Mesenchymal stem cell (in vitro differentiated cells and primary cell): ENCODE data around the gene LRRD1.
"Not testable (repeated sequence)": the region's sequence is repeated elsewhere in the genome, so short reads cannot be mapped to it uniquely, and the experiment has no call there.

Experiments
- DNase-seq: peaks from one replicate; pipeline ENCODE4 v3.0.0-alpha.2; 2013
- H2AFZ ChIP-seq: one replicate; pipeline ENCODE4 v1.6.1; 2013; ENCODE audit warnings: low read depth, mild to moderate bottlenecking, control low read depth, inconsistent platforms, low read length, moderate library complexity
- H2AK5ac ChIP-seq: 2 replicates; pipeline ENCODE4 v1.6.1; 2013; ENCODE audit warnings: low read length, moderate library complexity, mild to moderate bottlenecking, inconsistent platforms; ENCODE audit not compliant: severe bottlenecking
- H2BK120ac ChIP-seq: one replicate; pipeline ENCODE4 v1.6.1; 2013; ENCODE audit warnings: low read depth, mild to moderate bottlenecking, inconsistent platforms, low read length, moderate library complexity
- H2BK12ac ChIP-seq, 2 experiments: one replicate each; pipeline ENCODE4 v1.6.1; 2013; ENCODE audit warnings: inconsistent platforms in 2 of 2, low read length in 2 of 2, mild to moderate bottlenecking in 2 of 2, moderate library complexity in 2 of 2, control low read depth in 1 of 2
- H2BK15ac ChIP-seq: one replicate; pipeline ENCODE4 v1.6.1; 2013; ENCODE audit warnings: mild to moderate bottlenecking, low read depth, inconsistent platforms; ENCODE audit not compliant: poor library complexity, severe bottlenecking
- H2BK5ac ChIP-seq: 2 replicates; pipeline ENCODE4 v1.6.1; 2013; ENCODE audit warnings: low read depth, mild to moderate bottlenecking, low read length, control low read depth, inconsistent platforms; ENCODE audit not compliant: poor library complexity, severe bottlenecking
- H3K14ac ChIP-seq, 2 experiments: one replicate each; pipeline ENCODE4 v1.6.1; 2013; ENCODE audit warnings: inconsistent platforms in 2 of 2, low read length in 2 of 2, control low read depth in 1 of 2, mild to moderate bottlenecking in 1 of 2, moderate library complexity in 1 of 2
- H3K18ac ChIP-seq, 2 experiments: one replicate each; pipeline ENCODE4 v1.6.1; 2013; ENCODE audit warnings: inconsistent platforms in 2 of 2, low read length in 2 of 2, control low read depth in 1 of 2, low read depth in 1 of 2, mild to moderate bottlenecking in 1 of 2
- H3K23ac ChIP-seq, 2 experiments: one replicate each; pipeline ENCODE4 v1.6.1; 2013; ENCODE audit warnings: inconsistent platforms in 2 of 2, low read length in 2 of 2, mild to moderate bottlenecking in 2 of 2, moderate library complexity in 2 of 2, control low read depth in 1 of 2
- H3K27ac ChIP-seq: 2 replicates; pipeline ENCODE4 v1.5.1; 2013; ENCODE audit warnings: mild to moderate bottlenecking, moderate library complexity, low read length, control low read depth, inconsistent platforms; ENCODE audit not compliant: poor library complexity, severe bottlenecking
- H3K27me3 ChIP-seq, 2 experiments: 2 replicates each; pipeline versions ENCODE4 v1.6.1 to v1.7.0; 2013; ENCODE audit warnings: low read length in 2 of 2, mild to moderate bottlenecking in 2 of 2, moderate library complexity in 2 of 2, control low read depth in 1 of 2, inconsistent platforms in 1 of 2; ENCODE audit not compliant: control insufficient read depth in 1 of 2, insufficient read depth in 1 of 2
- H3K36me3 ChIP-seq, 2 experiments: 2 replicates each; pipeline versions ENCODE4 v1.6.1 to v1.7.0; 2013; ENCODE audit warnings: low read length in 2 of 2, control low read depth in 1 of 2, inconsistent platforms in 1 of 2, low read depth in 1 of 2, mild to moderate bottlenecking in 1 of 2; ENCODE audit not compliant: insufficient read depth in 2 of 2, control insufficient read depth in 1 of 2
- H3K4ac ChIP-seq, 2 experiments: one replicate each; pipeline ENCODE4 v1.6.1; 2013; ENCODE audit warnings: inconsistent platforms in 2 of 2, low read length in 2 of 2, mild to moderate bottlenecking in 2 of 2, moderate library complexity in 2 of 2, control low read depth in 1 of 2, low read depth in 1 of 2
- H3K4me1 ChIP-seq: 2 replicates; pipeline ENCODE4 v1.6.1; 2013; ENCODE audit warnings: low read depth, low read length, control low read depth; ENCODE audit not compliant: control insufficient read depth, insufficient read depth
- H3K4me2 ChIP-seq: 2 replicates; pipeline ENCODE4 v1.6.1; 2013; ENCODE audit warnings: low read length, mild to moderate bottlenecking, inconsistent platforms; ENCODE audit not compliant: poor library complexity, severe bottlenecking
- H3K4me3 ChIP-seq, 2 experiments: 2 replicates each; pipeline versions ENCODE4 v1.5.1 to v1.7.0; 2013; ENCODE audit warnings: low read length in 2 of 2, mild to moderate bottlenecking in 2 of 2, control low read depth in 1 of 2, low read depth in 1 of 2; ENCODE audit not compliant: insufficient read depth in 1 of 2
- H3K79me1 ChIP-seq: replicated peaks from 2 replicates; pipeline ENCODE4 v1.6.1; 2013; ENCODE audit warnings: mild to moderate bottlenecking, control low read depth, low read length, inconsistent platforms; ENCODE audit not compliant: poor library complexity, severe bottlenecking
- H3K9ac ChIP-seq: 2 replicates; pipeline ENCODE4 v1.7.0; 2013; ENCODE audit warnings: mild to moderate bottlenecking, low read length, moderate library complexity
- H3K9me3 ChIP-seq: 2 replicates; pipeline ENCODE4 v1.7.0; 2013; ENCODE audit warnings: mild to moderate bottlenecking, low read length; ENCODE audit not compliant: control insufficient read depth
- H4K8ac ChIP-seq: one replicate; pipeline ENCODE4 v1.6.1; 2013; ENCODE audit warnings: inconsistent platforms, mild to moderate bottlenecking, low read length, moderate library complexity
- H4K91ac ChIP-seq: one replicate; pipeline ENCODE4 v1.6.1; 2013; ENCODE audit warnings: mild to moderate bottlenecking, low read length, inconsistent platforms
- WGBS: methylation state at CpG from one replicate; pipeline ENCODE4 v1.1.7; 2013; ENCODE audit warnings: mixed read lengths; 5-methylcytosine and 5-hydroxymethylcytosine counted together

The LRRD1 gene

DNA sequence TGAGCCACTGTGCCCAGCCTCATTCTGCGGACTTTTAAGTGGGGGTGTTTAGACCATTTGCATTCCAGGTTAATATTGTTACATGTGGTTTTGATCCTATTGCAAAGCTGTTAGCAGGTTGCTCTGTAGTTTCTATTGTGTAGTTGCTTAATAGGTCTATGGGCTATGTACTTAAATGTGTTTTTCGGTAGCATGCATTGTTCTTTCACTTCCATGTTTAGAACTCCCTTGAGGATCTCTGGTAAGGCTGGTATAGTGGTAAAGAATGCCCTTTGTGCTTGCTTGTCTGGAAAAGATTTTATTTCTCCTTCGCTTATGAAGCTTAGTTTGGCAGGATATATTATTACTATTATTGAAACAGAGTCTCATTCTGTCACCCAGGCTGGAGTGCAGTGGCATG, 13.4 kb upstream of the LRRD1 start:
- H3K14ac ChIP-seq = no peak overlapping the region
- peaks cover 50% of the 10 kb centered on the region for H3K9me3 ChIP-seq
- H3K18ac ChIP-seq = no peak overlapping the region
- H4K91ac ChIP-seq = no peak overlapping the region
- no peaks in the 10 kb centered on the region for H3K79me1 ChIP-seq
- H4K8ac ChIP-seq = no peak overlapping the region
- no peak overlapping the region for H3K23ac ChIP-seq
- H3K27me3 ChIP-seq = no peaks in the 10 kb centered on the region
- H2AFZ ChIP-seq = no peak overlapping the region
- H3K4me1 ChIP-seq = no peaks in the 10 kb centered on the region
- WGBS = 97% methylated on average over 2 of the region's 3 CpGs
- DNase-seq = no peak
- H3K4me2 ChIP-seq = no peak overlapping the region
- H3K27ac ChIP-seq = no peak overlapping the region
- no peak overlapping the region for H2BK5ac ChIP-seq
- peaks cover 7 to 48% of the 10 kb centered on the region in 2 experiments for H3K36me3 ChIP-seq
- H2BK12ac ChIP-seq = no peak overlapping the region
- no peak overlapping the region for H3K4me3 ChIP-seq
- no peak overlapping the region for H2BK120ac ChIP-seq
- H3K9ac ChIP-seq = no peak overlapping the region
- H2AK5ac ChIP-seq = no peak overlapping the region
- H3K4ac ChIP-seq = no peak overlapping the region
- H2BK15ac ChIP-seq = no peak overlapping the region

DNA sequence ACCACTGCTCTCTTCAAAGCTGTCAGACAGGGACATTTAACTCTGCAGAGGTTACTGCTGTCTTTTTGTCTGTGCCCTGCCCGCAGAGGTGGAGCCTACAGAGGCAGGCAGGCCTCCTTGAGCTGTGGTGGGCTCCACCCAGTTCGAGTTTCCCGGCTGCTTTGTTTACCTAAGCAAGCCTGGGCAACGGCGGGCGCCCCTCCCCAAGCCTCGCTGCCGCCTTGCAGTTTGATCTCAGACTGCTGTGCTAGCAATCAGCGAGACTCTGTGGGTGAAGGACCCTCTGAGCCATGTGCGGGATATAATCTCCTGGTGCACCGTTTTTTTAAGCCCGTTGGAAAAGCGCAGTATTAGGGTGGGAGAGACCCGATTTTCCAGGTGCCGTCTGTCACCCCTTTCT, 10.3 kb upstream of the LRRD1 start:
- WGBS = 96% methylated on average over 15 of the region's 15 CpGs
- not testable (repeated sequence) for DNase-seq

DNA sequence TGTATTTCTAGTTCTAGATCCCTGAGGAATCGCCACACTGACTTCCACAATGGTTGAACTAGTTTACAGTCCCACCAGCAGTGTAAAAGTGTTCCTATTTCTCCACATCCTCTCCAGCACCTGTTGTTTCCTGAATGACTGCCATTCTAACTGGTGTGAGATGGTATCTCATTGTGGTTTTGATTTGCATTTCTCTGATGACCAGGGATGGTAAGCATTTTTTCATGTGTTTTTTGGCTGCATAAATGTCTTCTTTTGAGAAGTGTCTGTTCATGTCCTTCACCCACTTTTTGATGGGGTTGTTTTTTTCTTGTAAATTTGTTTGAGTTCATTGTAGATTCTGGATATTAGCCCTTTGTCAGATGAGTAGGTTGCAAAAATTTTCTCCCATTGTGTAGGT, 5.4 kb upstream of the LRRD1 start:
- not testable (repeated sequence) for H2BK15ac ChIP-seq, H2AK5ac ChIP-seq, H2BK120ac ChIP-seq, H3K4me2 ChIP-seq, H4K91ac ChIP-seq, H3K4ac ChIP-seq, H3K36me3 ChIP-seq, H4K8ac ChIP-seq, H2BK5ac ChIP-seq, H2AFZ ChIP-seq, H3K9me3 ChIP-seq, H3K27ac ChIP-seq, H2BK12ac ChIP-seq, H3K23ac ChIP-seq, H3K4me3 ChIP-seq, H3K18ac ChIP-seq, H3K9ac ChIP-seq, H3K4me1 ChIP-seq, H3K27me3 ChIP-seq, H3K79me1 ChIP-seq, H3K14ac ChIP-seq, DNase-seq
- WGBS = 83% methylated on average over 1 of the region's 1 CpG

More for the DNA sequence above, 10.3 kb upstream of the LRRD1 start:
- not testable (repeated sequence) for H3K79me1 ChIP-seq, H2AK5ac ChIP-seq, H3K27ac ChIP-seq, H3K18ac ChIP-seq, H2BK120ac ChIP-seq, H3K4me3 ChIP-seq, H4K91ac ChIP-seq, H3K27me3 ChIP-seq, H3K9ac ChIP-seq, H2BK5ac ChIP-seq, H2BK15ac ChIP-seq, H3K4ac ChIP-seq, H3K4me2 ChIP-seq, H3K14ac ChIP-seq, H2AFZ ChIP-seq, H2BK12ac ChIP-seq, H3K4me1 ChIP-seq, H4K8ac ChIP-seq, H3K23ac ChIP-seq
- H3K36me3 ChIP-seq = peaks cover 3 to 21% of the 10 kb centered on the region in 2 experiments
- peaks cover 37% of the 10 kb centered on the region for H3K9me3 ChIP-seq

- Histone ChIP-seq H2BK5ac (no peak overlapping the region), H3K18ac (no peak overlapping the region), H2BK12ac (no peak overlapping the region), H4K91ac (no peak overlapping the region), H3K4me1 (peaks cover 3% of the 10 kb centered on the region), H3K4me3 (no peak overlapping the region), H3K36me3 (no peaks in the 10 kb centered on the region), H3K14ac (no peak overlapping the region), H3K9me3 (no peaks in the 10 kb centered on the region), H3K4me2 (no peak overlapping the region), H2BK15ac (no peak overlapping the region), H2BK120ac (no peak overlapping the region), H3K9ac (no peak overlapping the region), H3K27me3 (no peaks in the 10 kb centered on the region), H3K4ac (no peak overlapping the region), H2AK5ac (no peak overlapping the region), H3K23ac (no peak overlapping the region), H3K79me1 (no peaks in the 10 kb centered on the region), H2AFZ (no peak overlapping the region), H3K27ac (no peak overlapping the region), H4K8ac (no peak overlapping the region)
- peak; percentile 61 for DNase-seq
These were observed 1.6 kb downstream of the LRRD1 start for GRCh38 chr7:92177362-92177761.
